Endothelial cell of umbilical vein (primary cell): ENCODE measurements around the gene ATP8A2. TPM values are rescaled to one million over a fixed set of nuclear protein-coding genes. Genes with fewer than 3 reads are reported as not detected.

Experiments
- BruUV-seq: library from RNA; stranded (reverse); fragments of 400-500 nt; replicated peaks from 2 replicates; lab custom pipeline; 2021; lab: Mats Ljungman, UMichigan
- CTCF ChIA-PET: fragments of 300-600, 350-600 bp; sonication (Branson Sonifier 250); formaldehyde crosslinking; loops from one replicate; lab custom pipeline; 2021; ENCODE audit warnings: antibody characterized with exemption, inconsistent platforms; lab: Charles Lee
- POLR2A ChIA-PET: fragments of 300-600, 350-600 bp; sonication (Branson Sonifier 250); formaldehyde crosslinking; loops from one replicate; lab custom pipeline; 2021; ENCODE audit warnings: antibody characterized with exemption, inconsistent platforms; lab: Charles Lee
- DNase-seq: peaks from one replicate; pipeline ENCODE4 v3.0.0-alpha.2; 2011; ENCODE audit warnings: low read depth, low spot score
- FAIRE-seq: peaks from 2 replicates; lab custom pipeline; 2011; peaks lifted over from hg19 to GRCh38; lab: Jason Lieb, UNC
- H2AFZ ChIP-seq: 2 replicates; pipeline ENCODE4 v1.6.0; 2012; ENCODE audit warnings: low read depth, low read length, control low read depth, inconsistent platforms
- H3K27ac ChIP-seq: 2 replicates; pipeline ENCODE4 v1.5.1; 2011; ENCODE audit warnings: low read depth, mild to moderate bottlenecking, control low read depth, low read length, moderate library complexity; ENCODE audit not compliant: insufficient read depth
- H3K27me3 ChIP-seq, 2 experiments: 2 replicates each; pipeline versions ENCODE4 v1.6.0 to v1.6.1; 2011; ENCODE audit warnings: low read length in 2 of 2, mixed read lengths in 1 of 2; ENCODE audit not compliant: control insufficient read depth in 2 of 2, insufficient read depth in 2 of 2
- H3K36me3 ChIP-seq, 2 experiments: 2 replicates in 1 of 2; 3 replicates in 1 of 2; pipeline ENCODE4 v1.5.1; 2011; ENCODE audit warnings: low read length in 2 of 2, mild to moderate bottlenecking in 1 of 2, moderate library complexity in 1 of 2; ENCODE audit not compliant: control insufficient read depth in 2 of 2, insufficient read depth in 2 of 2; ENCODE audit errors: extremely low read depth in 1 of 2
- H3K4me1 ChIP-seq: 3 replicates; pipeline ENCODE4 v1.5.1; 2011; ENCODE audit warnings: mild to moderate bottlenecking, low read length; ENCODE audit not compliant: control insufficient read depth, insufficient read depth; ENCODE audit errors: extremely low read depth
- H3K4me2 ChIP-seq: 2 replicates; pipeline ENCODE4 v1.6.1; 2011; ENCODE audit warnings: low read length, control low read depth, mixed read lengths; ENCODE audit not compliant: insufficient read depth
- H3K4me3 ChIP-seq, 3 experiments: fragments of 200-600 bp in 1 of 3; sonication (generic), shearing (Covaris generic) in 1 of 3; replicated peaks in 1 of 3; 2 replicates each; pipeline ENCODE4 v1.5.1; 2011 to 2016; ENCODE audit warnings: control low read depth in 3 of 3, low read length in 3 of 3, mild to moderate bottlenecking in 2 of 3, inconsistent platforms in 1 of 3, low read depth in 1 of 3, moderate library complexity in 1 of 3; ENCODE audit not compliant: insufficient read depth in 1 of 3
- H3K79me2 ChIP-seq: 2 replicates; pipeline ENCODE4 v1.6.0; 2012; ENCODE audit warnings: low read length, inconsistent platforms; ENCODE audit not compliant: control insufficient read depth, insufficient read depth
- H3K9ac ChIP-seq: replicated peaks from 2 replicates; pipeline ENCODE3; 2011; ENCODE audit warnings: low read length, control low read depth; ENCODE audit not compliant: insufficient read depth; ENCODE audit errors: extremely low read depth
- H3K9me1 ChIP-seq: replicated peaks from 3 replicates; pipeline ENCODE4 v1.6.0; 2011; ENCODE audit warnings: mild to moderate bottlenecking, low read length; ENCODE audit not compliant: control insufficient read depth, insufficient read depth; ENCODE audit errors: extremely low read depth
- H3K9me3 ChIP-seq: replicated peaks from 2 replicates; pipeline ENCODE4 v1.5.1; 2012; ENCODE audit warnings: low read length, inconsistent platforms; ENCODE audit not compliant: control insufficient read depth, insufficient read depth
- H4K20me1 ChIP-seq: replicated peaks from 2 replicates; pipeline ENCODE3; 2011; ENCODE audit warnings: mild to moderate bottlenecking, low read length; ENCODE audit not compliant: control insufficient read depth, insufficient read depth; ENCODE audit errors: extremely low read depth
- CTCF ChIP-seq, 2 donors: IDR thresholded peaks; 1 replicate in 1 of 2; 2 replicates in 1 of 2; pipeline ENCODE4 v1.5.1; 2011; ENCODE audit warnings: low read length in 2 of 2, mild to moderate bottlenecking in 2 of 2, moderate library complexity in 2 of 2, control low read depth in 1 of 2, inconsistent platforms in 1 of 2, low read depth in 1 of 2; ENCODE audit not compliant: insufficient read depth in 1 of 2; ENCODE audit errors: extremely low read depth in 1 of 2
- EZH2 ChIP-seq: IDR thresholded peaks from 2 replicates; pipeline ENCODE4 v1.6.1; 2012; ENCODE audit warnings: borderline replicate concordance, low read depth, mild to moderate bottlenecking, moderate library complexity, low read length, inconsistent platforms; ENCODE audit not compliant: severe bottlenecking
- FOS ChIP-seq: IDR thresholded peaks from 2 replicates; pipeline ENCODE4 v1.6.1; 2011; ENCODE audit warnings: mild to moderate bottlenecking, low read length, moderate library complexity, borderline replicate concordance; ENCODE audit not compliant: insufficient read depth
- GATA2 ChIP-seq: IDR thresholded peaks from 2 replicates; pipeline ENCODE4 v1.7.0; 2011; ENCODE audit warnings: low read depth, mild to moderate bottlenecking, moderate library complexity, mixed read lengths, low read length; ENCODE audit not compliant: insufficient read length, insufficient read depth
- JUN ChIP-seq: IDR thresholded peaks from 2 replicates; pipeline ENCODE4 v1.6.1; 2011; ENCODE audit warnings: borderline replicate concordance, low read depth; ENCODE audit not compliant: insufficient read length, insufficient read depth
- MAX ChIP-seq: IDR thresholded peaks from 2 replicates; pipeline ENCODE4 v1.6.1; 2011; ENCODE audit not compliant: insufficient read depth, insufficient read length
- MYC ChIP-seq: IDR thresholded peaks from one replicate; pipeline ENCODE4 v1.6.1; 2011; ENCODE audit warnings: mild to moderate bottlenecking, low read depth, low read length
- POLR2A ChIP-seq: IDR thresholded peaks from 2 replicates; pipeline ENCODE4 v1.6.1; 2012; ENCODE audit warnings: low read depth, mild to moderate bottlenecking, control low read depth, low read length
- POLR2AphosphoS5 ChIP-seq: IDR thresholded peaks from 2 replicates; pipeline ENCODE4 v1.6.1; 2012; ENCODE audit warnings: low read depth, mild to moderate bottlenecking, control low read depth, low read length, moderate library complexity; ENCODE audit not compliant: insufficient read depth
- dilution Hi-C: fragments of 300-500 bp; cut with MboI; formaldehyde crosslinking; loops from one replicate; pipeline ENCODE4 v1.15.0; 2019; ENCODE audit warnings: low sequenced_read_pairs; ENCODE audit not compliant: extremely low pct_ligation_motif_present
- intact Hi-C: fragments of 100-400 bp; cut with micrococcal nuclease; formaldehyde crosslinking; loops from one replicate; pipeline ENCODE4 v1.10.0; 2022
- polyA plus RNA-seq, 4 experiments: library from polyadenylated mRNA; depleted of rRNA in 3 of 4; stranded (reverse) in 3 of 4; unstranded in 1 of 4; fragments of >200 nt; gene quantifications; 2 replicates each; pipeline versions ENCODE4 v1.2.1 to v1.2.3, GENCODE V29; 2011 to 2012; ENCODE audit warnings: missing spikeins in 1 of 4
- total RNA-seq: library from RNA; stranded (reverse); gene quantifications from 2 replicates; pipeline ENCODE4 v1.2.3, GENCODE V29; 2021

ATP8A2 gene
- total and polyA plus RNA-seq, 2 donors (not counting 3 experiments of a cell fraction or from before 2014, with no cell fraction given), result 0.11 to 0.49 TPM

- Histone ChIP-seq H4K20me1 (no peaks in the 10 kb centered on the region), H3K27ac (no peak overlapping the region), H3K9me3 (no peaks in the 10 kb centered on the region), H3K4me2 (no peak overlapping the region), H3K79me2 (no peaks in the 10 kb centered on the region), H3K9me1 (no peaks in the 10 kb centered on the region), H3K9ac (no peak overlapping the region), H3K4me1 (no peaks in the 10 kb centered on the region), H2AFZ (no peak overlapping the region), H3K27me3 (peaks cover 0 to 3% of the 10 kb centered on the region in 2 experiments), H3K4me3 (no peak overlapping the region), H3K36me3 (no peaks in the 10 kb centered on the region)
- dilution Hi-C loops (no loop called here), intact Hi-C loops (no loop called here)
- ChIA-PET POLR2A (no interaction called here), CTCF (interaction anchor here (1.1 kb wide), 1 partner anchor 14 kb away, joined by 3 read pairs; no protein-coding TSS in a partner anchor)
- FAIRE-seq (no peak), DNase-seq (no peak)
- no TSS peak for BruUV-seq
- TF ChIP-seq EZH2 (no peak), POLR2A (no peak), POLR2AphosphoS5 (no peak), MAX (no peak), GATA2 (no peak), FOS (no peak), CTCF (IDR thresholded peaks at IDR 0.05; ENCODE audit: extremely low read depth in 1 of 2, insufficient read depth in 1 of 2, low read depth in 1 of 2, low read length in 2 of 2) (no peak), MYC (no peak), JUN (no peak)
These were observed 374.4 kb downstream of the ATP8A2 start for GRCh38 chr13:25746131-25746530.
